Thyroid gland (tissue), 4 donors: ENCODE measurements around the gene SHANK3. TPM values are rescaled to one million over a fixed set of nuclear protein-coding genes. Genes with fewer than 3 reads are reported as not detected.

Experiments
- DNase-seq, 2 donors: peaks; one replicate each; pipeline ENCODE4 v3.0.0-alpha.2; 2019
- H3K27ac ChIP-seq, 3 donors: fragments of 200-600 bp; sonication (generic); 1 replicate in 2 of 3; 2 replicates in 1 of 3; pipeline ENCODE4 v1.5.1; 2016 to 2019; ENCODE audit warnings: mild to moderate bottlenecking in 1 of 3, moderate library complexity in 1 of 3
- H3K27me3 ChIP-seq: fragments of 200-600 bp; sonication (generic); one replicate; pipeline ENCODE4 v1.5.1; 2019
- H3K36me3 ChIP-seq, 2 donors: fragments of 200-600 bp; sonication (generic); one replicate each; pipeline ENCODE4 v1.5.1; 2016 to 2019
- H3K4me1 ChIP-seq, 2 donors: fragments of 200-600 bp; sonication (generic); one replicate each; pipeline ENCODE4 v1.5.1; 2017 to 2019
- H3K4me3 ChIP-seq, 3 donors: fragments of 200-600 bp; sonication (generic); replicated peaks in 1 of 3; 1 replicate in 2 of 3; 2 replicates in 1 of 3; pipeline ENCODE4 v1.5.1; 2016; ENCODE audit warnings: mild to moderate bottlenecking in 1 of 3
- H3K9me3 ChIP-seq: fragments of 200-600 bp; sonication (generic); one replicate; pipeline ENCODE4 v1.5.1; 2017
- POLR2A ChIP-seq, 2 donors: fragments of 450-650 bp; IDR thresholded peaks; one replicate each; pipeline ENCODE4 v1.6.1; 2017; ENCODE audit warnings: antibody characterized with exemption in 2 of 2, mild to moderate bottlenecking in 2 of 2, moderate library complexity in 1 of 2
- WGBS, 2 donors: methylation state at CpG; one replicate each; pipeline ENCODE4 v1.1.5; 2017; 5-methylcytosine and 5-hydroxymethylcytosine counted together
- intact Hi-C: fragments of 100-400 bp; cut with DNase I; formaldehyde crosslinking; loops from one replicate; pipeline ENCODE4 v1.15.1; 2023
- total RNA-seq, 4 donors: library from RNA; depleted of rRNA; stranded (reverse); fragments of >200 nt; gene quantifications; one replicate each; pipeline ENCODE4 v1.2.3, GENCODE V29; 2016
- TF ChIP-seq, protein P1 (sequence below), 6 experiments: fragments of 200-600 bp in 3 of 6; fragments of 450-650 bp in 3 of 6; sonication (generic) in 3 of 6; IDR thresholded peaks; one replicate each; pipeline ENCODE4 v1.5.1; 2016 to 2019; ENCODE audit warnings: antibody characterized with exemption in 6 of 6, mild to moderate bottlenecking in 2 of 6, inconsistent platforms in 1 of 6, moderate library complexity in 1 of 6

Gene SHANK3
- total RNA-seq, 4 donors from 2014 or later = 11.5 to 23.0 (median 17.7) TPM

DNA sequence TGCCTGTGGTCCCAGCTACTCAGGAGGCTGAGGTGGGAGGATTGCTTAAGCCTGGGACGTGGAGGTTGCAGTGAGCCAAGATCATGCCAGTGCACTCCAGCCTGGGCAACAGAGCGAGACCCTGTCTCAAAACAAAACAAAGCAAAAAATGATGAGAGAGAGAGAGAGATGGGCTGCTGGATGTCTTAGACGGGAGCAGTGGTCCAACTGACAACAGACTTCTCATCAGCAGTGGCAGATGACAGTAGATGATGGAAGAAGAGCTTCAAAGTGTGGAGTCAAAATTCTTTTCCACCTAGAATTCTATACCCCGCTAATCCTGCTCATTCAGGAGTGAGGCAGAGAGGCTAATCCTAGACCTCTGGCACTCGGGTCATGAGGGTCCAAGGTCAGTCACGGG, 36.4 kb downstream of the SHANK3 start:
- Histone ChIP-seq H3K4me1 (peaks cover 7 to 10% of the 10 kb centered on the region in 2 donors), H3K27me3 (no peaks in the 10 kb centered on the region), H3K4me3 (no peak overlapping the region), H3K27ac (no peak overlapping the region), H3K9me3 (no peaks in the 10 kb centered on the region), H3K36me3 (no peaks in the 10 kb centered on the region)
- WGBS, 2 donors = 91 to 93% methylated on average over 6 of the region's 6 CpGs
- intact Hi-C loops = no loop called here
- TF ChIP-seq, protein P1, sequence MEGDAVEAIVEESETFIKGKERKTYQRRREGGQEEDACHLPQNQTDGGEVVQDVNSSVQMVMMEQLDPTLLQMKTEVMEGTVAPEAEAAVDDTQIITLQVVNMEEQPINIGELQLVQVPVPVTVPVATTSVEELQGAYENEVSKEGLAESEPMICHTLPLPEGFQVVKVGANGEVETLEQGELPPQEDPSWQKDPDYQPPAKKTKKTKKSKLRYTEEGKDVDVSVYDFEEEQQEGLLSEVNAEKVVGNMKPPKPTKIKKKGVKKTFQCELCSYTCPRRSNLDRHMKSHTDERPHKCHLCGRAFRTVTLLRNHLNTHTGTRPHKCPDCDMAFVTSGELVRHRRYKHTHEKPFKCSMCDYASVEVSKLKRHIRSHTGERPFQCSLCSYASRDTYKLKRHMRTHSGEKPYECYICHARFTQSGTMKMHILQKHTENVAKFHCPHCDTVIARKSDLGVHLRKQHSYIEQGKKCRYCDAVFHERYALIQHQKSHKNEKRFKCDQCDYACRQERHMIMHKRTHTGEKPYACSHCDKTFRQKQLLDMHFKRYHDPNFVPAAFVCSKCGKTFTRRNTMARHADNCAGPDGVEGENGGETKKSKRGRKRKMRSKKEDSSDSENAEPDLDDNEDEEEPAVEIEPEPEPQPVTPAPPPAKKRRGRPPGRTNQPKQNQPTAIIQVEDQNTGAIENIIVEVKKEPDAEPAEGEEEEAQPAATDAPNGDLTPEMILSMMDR (IDR thresholded peaks at IDR 0.05) = no peak
- no peak for TF ChIP-seq POLR2A (IDR thresholded peaks at IDR 0.05)
- DNase-seq = no peak

DNA sequence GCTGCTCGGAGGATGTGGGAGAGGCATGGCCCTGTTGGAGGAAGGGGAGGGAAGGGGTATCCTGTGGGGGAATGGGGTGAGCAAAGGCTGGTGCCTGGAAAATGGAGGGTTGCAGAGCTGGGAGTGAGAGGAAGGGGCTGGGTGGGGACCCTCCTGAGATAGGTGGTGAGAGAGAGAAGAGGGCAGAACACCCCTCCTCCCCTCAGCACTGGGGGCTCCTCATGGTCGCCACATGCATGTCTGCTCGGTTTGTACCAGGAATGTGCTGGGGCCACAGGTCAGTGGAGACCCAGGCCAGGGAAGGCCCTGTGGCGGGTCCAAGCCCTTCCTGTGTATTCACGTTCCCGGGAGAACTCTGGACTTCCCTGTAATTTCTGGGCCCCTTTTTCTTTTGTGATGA, 37.6 kb downstream of the SHANK3 start:
- H3K36me3 ChIP-seq = no peaks in the 10 kb centered on the region
- WGBS, 2 donors = 84 to 87% methylated on average over 6 of the region's 6 CpGs
- no peak for DNase-seq
- no peak overlapping the region for H3K4me3 ChIP-seq
- no peaks in the 10 kb centered on the region for H3K27me3 ChIP-seq
- no peaks in the 10 kb centered on the region for H3K9me3 ChIP-seq
- intact Hi-C loops = no loop called here
- H3K4me1 ChIP-seq = peaks cover 4 to 8% of the 10 kb centered on the region in 2 donors
- TF ChIP-seq, protein P1 (IDR thresholded peaks at IDR 0.05) = no peak
- no peak for TF ChIP-seq POLR2A (IDR thresholded peaks at IDR 0.05)
- H3K27ac ChIP-seq = no peak overlapping the region

DNA sequence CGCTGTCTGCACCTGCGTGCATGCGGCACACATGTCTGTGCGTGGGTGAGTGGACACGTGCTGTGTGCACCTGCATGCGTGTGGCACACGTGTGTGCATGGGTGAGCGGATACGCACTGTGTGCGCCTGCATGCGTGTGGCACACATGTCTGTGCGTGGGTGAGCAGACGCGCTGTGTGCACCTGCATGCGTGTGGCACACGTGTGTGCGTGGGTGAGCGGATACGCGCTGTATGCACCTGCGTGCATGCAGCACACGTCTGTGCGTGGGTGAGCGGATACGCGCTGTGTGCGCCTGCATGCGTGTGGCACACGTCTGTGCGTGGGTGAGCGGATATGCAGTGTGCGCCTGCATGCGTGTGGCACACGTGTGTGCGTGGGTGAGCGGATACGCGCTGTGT, 38.3 kb downstream of the SHANK3 start:
- peaks cover 0 to 2% of the 10 kb centered on the region in 2 donors for H3K4me1 ChIP-seq
- TF ChIP-seq, protein P1 (IDR thresholded peaks at IDR 0.05) = no peak
- TF ChIP-seq POLR2A (IDR thresholded peaks at IDR 0.05) = no peak
- intact Hi-C loops = no loop called here
- no peaks in the 10 kb centered on the region for H3K27me3 ChIP-seq
- no peak for DNase-seq
- no peak overlapping the region for H3K27ac ChIP-seq
- WGBS, 2 donors = 88 to 94% methylated on average over 38 of the region's 38 CpGs
- H3K36me3 ChIP-seq = no peaks in the 10 kb centered on the region
- H3K9me3 ChIP-seq = no peaks in the 10 kb centered on the region
- H3K4me3 ChIP-seq = no peak overlapping the region

DNA sequence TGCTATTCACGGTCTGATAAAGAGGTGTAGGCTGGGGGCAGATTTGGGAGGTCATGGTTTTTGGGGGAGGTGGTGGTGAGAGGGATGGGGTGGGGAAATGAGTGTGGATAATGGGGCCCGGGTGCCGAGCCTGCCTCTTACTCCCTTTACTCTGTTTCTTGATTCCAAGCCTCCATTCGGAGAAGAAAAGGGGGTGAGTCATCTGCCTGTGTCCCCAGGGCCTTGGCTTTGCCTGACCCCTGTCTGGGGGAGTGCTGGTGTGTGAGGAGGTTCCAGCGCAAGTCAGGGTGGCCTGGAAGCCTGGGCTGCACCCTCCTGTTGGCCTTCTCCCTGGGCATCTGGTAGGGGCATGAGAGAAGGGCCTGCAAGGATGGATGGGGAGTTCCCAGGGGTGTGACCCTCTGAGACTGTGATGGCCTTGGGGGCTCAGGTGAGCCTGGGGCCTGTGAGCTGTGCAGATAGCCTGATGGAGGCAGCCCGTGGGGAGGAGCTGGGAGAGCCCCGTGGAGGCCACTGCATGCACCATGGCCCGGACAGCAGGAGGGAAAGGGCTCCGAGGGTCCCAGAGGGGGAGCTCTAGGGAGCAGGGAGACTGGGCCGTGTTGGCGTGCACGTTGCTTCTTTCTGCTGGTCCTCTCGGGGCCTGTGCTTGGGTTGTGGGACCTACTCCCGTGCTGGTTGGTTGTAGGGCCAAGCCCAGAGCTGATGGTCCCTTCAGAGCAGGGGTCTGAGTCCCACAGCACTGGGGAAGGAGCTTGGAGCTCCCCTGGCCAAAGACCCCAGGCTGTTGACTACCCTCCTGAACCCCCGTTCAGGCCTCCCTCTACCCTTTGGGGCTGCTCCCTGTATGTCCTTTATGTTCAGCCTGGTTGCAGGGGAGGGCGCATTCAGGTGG, 39.1 kb downstream of the SHANK3 start:
- H3K27ac ChIP-seq = no peak overlapping the region

More for the DNA sequence above, 39.1 kb downstream of the SHANK3 start:
- TF ChIP-seq, protein P1 (IDR thresholded peaks at IDR 0.05) = no peak
- TF ChIP-seq POLR2A (IDR thresholded peaks at IDR 0.05) = no peak
- intact Hi-C loops = no loop called here
- no peaks in the 10 kb centered on the region for H3K4me1 ChIP-seq
- 87 to 89% methylated on average over 14 to 16 of the region's 16 CpGs for WGBS, 2 donors
- no peaks in the 10 kb centered on the region for H3K27me3 ChIP-seq
- no peak overlapping the region for H3K4me3 ChIP-seq
- no peaks in the 10 kb centered on the region for H3K36me3 ChIP-seq
- H3K9me3 ChIP-seq = no peaks in the 10 kb centered on the region
- no peak for DNase-seq
